ENCODE results near the gene MORF4L1.

GRCh38 chr15:78934655-78935023, 61.9 kb downstream of the MORF4L1 start:
- TF ChIP-seq EZH2 (IDR thresholded peaks at IDR 0.05; ENCODE audit: borderline replicate concordance, low read length) (no peak), CTCF (conservative IDR thresholded peaks at IDR 0.05 in 1 of 2, IDR thresholded peaks at IDR 0.05 in 1 of 2; ENCODE audit: extremely low read depth in 1 of 2, insufficient read depth in 1 of 2, low read depth in 1 of 2, low read length in 2 of 2) (no peak)

Measured in mammary epithelial cell (primary cell).